Vagina (tissue), 2 donors: ENCODE measurements around the gene PARVG.
A peak's percentile ranks its signal among the peaks of the same experiment; 100 is the strongest.

Source experiments
- CTCF ChIP-seq, 3 experiments: fragments of 450-650 bp in 2 of 3; fragments of 200-600 bp in 1 of 3; sonication (generic) in 1 of 3; IDR thresholded peaks; one replicate each; pipeline ENCODE4 v1.5.1; 2017 to 2019; ENCODE audit warnings: antibody characterized with exemption in 3 of 3, mild to moderate bottlenecking in 2 of 3, moderate library complexity in 2 of 3
- POLR2A ChIP-seq, 2 donors: fragments of 450-650 bp; IDR thresholded peaks; one replicate each; pipeline ENCODE4 v1.6.1; 2017; ENCODE audit warnings: antibody characterized with exemption in 2 of 2, mild to moderate bottlenecking in 2 of 2, moderate library complexity in 2 of 2
- POLR2AphosphoS5 ChIP-seq, 2 donors: sonication (generic); formaldehyde crosslinking; IDR thresholded peaks; one replicate each; pipeline ENCODE4 v1.9.0; 2017; ENCODE audit warnings: antibody characterized with exemption in 2 of 2, mild to moderate bottlenecking in 2 of 2, low read depth in 1 of 2; ENCODE audit not compliant: insufficient read depth in 1 of 2

DNA sequence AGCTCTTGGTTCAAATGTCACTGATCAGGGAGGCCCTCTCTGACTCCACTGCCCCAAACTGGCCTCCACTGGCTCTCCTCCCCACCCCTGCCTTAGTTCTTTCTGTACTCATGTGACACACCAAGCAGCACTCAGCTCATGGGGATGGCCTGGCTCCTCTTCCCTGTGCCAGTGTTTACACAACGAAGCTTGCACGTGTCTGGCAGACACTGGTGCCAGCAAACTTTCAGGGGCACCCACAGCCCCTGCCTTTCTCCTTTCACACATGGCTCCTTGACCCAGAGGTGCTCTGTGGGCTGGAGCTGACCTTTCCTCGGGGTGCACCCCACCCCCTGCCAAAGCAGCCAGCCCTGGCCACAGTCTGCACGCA lies 37.6 kb upstream of the PARVG start:
- no peak for TF ChIP-seq CTCF (IDR thresholded peaks at IDR 0.05)
- peak in 1 of 2 donors; percentile 18 for TF ChIP-seq POLR2AphosphoS5 (IDR thresholded peaks at IDR 0.05; ENCODE audit: insufficient read depth in 1 of 2, low read depth in 1 of 2)
- no peak for TF ChIP-seq POLR2A (IDR thresholded peaks at IDR 0.05)
